ENCODE measurements around the gene GPR83.
"Not testable (repeated sequence)": the region's sequence is repeated elsewhere in the genome, so short reads cannot be mapped to it uniquely, and the experiment has no call there.

The GPR83 gene

GRCh38 chr11:94370576-94370975, 30.6 kb downstream of the GPR83 start:
- not testable (repeated sequence) for DNase-seq (ENCODE audit: low spot score)

DNA sequence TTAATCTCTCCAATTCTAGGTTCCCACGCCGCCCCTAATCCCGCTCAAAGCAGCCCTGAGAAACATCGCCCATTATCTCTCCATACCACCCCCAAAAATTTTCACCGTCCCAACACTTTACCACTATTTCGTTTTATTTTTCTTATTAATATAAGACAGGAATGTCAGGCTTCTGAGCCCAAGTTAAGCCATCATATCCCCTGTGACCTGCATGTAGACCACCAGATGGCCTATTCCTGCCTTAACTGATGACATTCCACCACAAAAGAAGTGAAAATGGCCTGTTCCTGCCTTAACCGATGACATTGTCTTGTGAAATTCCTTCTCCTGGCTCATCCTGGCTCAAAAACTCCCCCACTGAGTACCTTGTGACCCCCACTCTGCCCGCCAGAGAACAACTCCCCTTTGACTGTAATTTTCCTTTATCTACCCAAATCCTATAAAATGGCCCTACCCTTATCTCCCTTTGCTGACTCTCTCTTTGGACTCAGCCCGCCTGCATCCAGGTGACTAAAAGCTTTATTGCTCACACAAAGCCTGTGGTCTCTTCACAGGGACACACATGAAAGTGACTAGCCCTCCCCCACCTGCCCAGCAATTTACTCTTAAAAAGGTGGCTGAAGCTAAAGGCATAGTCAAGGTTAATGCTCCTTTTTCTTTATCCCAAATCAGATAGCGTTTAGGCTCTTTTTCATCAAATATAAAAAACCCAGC, 50.2 kb downstream of the GPR83 start:
- not testable (repeated sequence) for DNase-seq (ENCODE audit: low spot score)

DNA sequence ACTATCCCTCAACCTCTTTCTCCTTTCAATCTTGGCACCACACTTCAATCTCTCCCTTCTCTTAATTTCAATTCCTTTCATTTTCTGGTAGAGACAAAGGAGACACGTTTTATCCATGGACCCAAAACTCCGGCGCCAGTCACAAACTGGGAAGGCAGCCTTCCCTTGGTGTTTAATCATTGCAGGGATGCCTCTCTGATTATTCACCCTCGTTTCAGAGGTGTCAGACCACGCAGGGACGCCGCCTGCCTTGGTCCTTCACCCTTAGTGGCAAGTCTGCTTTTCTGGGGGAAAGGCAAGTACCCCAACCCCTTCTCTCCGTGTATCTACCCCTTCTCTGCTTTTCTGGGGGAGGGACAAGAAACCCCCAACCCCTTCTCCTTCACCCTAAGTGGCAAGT, 54.9 kb downstream of the GPR83 start:
- not testable (repeated sequence) for DNase-seq (ENCODE audit: low spot score)

DNA sequence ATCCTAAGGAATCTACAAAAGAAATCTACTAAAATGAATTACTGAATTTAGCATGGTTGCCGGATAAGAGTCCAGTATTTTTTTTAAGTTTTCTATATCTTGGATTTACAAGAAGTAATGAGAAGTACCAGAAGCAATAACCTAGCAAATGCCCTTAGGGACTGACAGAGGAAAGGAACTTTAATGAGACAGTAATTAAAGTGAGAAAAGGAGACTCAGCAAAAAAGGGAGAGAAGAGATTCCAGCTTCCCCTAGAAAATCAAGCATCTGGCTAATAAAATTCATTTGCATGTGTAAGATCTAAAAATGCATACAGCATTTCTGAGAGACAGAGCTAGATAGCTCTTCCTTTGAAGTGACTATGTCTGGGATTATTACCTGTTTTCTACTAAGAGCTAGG, 57.7 kb downstream of the GPR83 start:
- no peak for DNase-seq (ENCODE audit: low spot score)

DNA sequence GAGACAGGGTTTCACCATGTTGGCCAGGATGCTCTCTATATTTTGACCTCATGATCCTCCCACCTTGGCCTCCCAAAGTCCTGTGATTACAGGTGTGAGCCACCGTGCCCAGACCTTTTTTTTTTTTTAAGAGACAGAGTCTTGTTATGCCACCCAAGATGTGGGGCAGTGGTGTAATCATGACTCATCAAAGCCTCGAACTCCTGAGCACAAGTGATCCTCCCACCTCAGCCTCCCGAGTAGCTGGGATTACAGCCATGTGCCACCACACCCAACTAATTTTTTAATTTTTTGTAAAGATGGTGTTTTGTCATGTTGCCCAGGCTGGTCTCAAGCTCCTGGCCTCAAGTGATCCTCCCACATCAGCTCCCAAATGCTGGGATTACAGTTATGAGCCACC, 59.0 kb downstream of the GPR83 start:
- no peak for DNase-seq (ENCODE audit: low spot score)

- DNase-seq (ENCODE audit: low spot score), result no peak
These were observed 62.6 kb downstream of the GPR83 start for GRCh38 chr11:94338651-94339050.

DNA sequence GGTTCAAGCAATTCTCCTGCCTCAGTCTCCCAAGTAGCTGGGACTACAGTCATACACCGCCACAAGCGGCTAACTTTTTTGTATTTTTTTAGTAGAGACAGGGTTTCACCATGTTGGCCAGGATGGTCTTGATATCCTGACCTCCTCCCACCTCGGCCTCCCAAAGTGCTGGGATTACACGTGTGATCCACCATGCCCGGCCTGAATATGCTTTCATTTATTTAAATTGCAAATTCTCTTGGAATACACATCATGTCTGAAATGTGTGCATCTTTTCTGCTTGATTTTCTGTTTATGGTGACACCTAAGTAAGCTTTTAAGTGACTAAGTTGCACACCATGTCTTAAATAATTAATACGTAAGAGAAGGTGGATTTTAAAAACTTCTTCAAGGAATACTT, 65.2 kb downstream of the GPR83 start:
- DNase-seq (ENCODE audit: low spot score), result no peak

DNA sequence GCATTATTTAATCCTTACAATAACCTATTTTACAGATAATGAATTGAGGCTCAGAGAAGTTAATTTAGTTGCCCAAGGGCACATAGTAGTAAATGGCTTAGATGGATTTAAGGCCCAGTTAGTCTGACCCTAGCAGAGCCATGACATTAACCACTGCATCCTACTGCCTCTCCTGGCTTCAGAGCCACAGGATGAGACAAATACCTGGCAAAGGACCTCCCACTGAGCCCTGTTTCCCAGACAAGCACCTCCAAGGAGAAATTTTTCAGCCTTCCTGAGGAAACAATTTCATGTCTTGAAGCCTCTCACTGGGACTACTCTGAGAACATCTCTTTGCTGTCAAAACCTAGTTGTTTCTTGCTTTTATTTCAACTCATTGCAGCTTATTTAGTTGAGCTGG, 68.4 kb downstream of the GPR83 start:
- no peak for DNase-seq (ENCODE audit: low spot score)

GRCh38 chr11:94330789-94331188, 70.4 kb downstream of the GPR83 start:
- DNase-seq (ENCODE audit: low spot score), result no peak

GRCh38 chr11:94329501-94329900, 71.7 kb downstream of the GPR83 start:
- no peak for DNase-seq (ENCODE audit: low spot score)

DNA sequence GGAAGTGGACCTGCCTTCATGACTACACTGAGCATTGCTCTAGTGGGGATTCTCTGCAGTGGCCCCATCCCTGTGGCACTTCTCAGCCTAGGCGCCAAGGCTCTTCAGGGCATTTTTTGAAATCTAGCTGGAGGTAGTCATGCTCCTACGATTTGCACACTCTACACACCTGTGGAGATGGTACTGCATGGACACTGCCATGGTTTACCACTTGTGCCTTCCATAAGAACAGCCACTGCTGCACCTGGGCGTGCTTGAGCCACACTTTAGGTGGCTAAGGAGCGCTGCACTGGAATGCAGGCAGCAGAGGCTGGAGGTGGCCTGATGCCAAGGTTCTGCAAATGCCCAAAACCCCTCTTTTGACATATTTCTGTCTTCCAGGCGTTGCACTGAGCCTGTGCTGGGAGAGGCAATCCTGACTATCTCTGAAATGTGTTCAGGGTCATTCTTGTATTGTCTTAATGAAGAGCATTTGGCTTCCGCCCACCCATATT, 72.6 kb downstream of the GPR83 start:
- no peak for DNase-seq (ENCODE audit: low spot score)

Measured in activated CD4-positive, alpha-beta T cell treated with anti-CD3 and anti-CD28 coated beads, Interleukin-2, Interleukin-4, amounts not matched to agents 100 ng/mL and 50 ng/mL, durations not matched to agents 16 hours and 8 hours (primary cell).